Measurements from ENCODE around the gene DOP1A. TPM values are rescaled to one million over a fixed set of nuclear protein-coding genes. Genes with fewer than 3 reads are reported as not detected.

The DOP1A gene
- total and polyA plus RNA-seq, 2 of the 13 experiments (the other 11 are each of a cell fraction or from before 2014, with no cell fraction given), result 5.2 to 16.7 TPM

DNA sequence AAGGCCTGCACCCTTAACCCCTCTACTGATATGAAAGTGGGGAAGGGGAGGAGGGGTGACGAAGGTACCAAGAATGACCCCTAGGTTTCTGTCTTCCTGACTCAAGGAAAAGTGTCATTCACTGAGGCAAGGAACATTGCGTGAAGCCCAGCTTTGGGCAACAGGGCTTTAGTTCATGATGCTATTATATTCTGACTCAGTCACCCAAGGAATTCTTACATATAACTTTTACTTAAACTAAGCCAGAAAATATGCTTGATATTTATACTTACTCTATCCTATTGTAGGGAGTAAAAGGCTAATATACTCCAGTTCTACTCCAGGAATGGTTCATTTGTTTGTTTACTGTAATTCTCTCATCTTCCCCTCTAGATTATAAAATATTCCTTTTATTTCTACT, 60.5 kb downstream of the DOP1A start:
- intact Hi-C loops (cut with micrococcal nuclease; ENCODE audit: unreplicated experiment) (no loop called here), in situ Hi-C loops (cut with HindIII; ENCODE audit: extremely low pct_ligation_motif_present, low pct_unique_long_range_greater_than_20kb) (no loop called here)
- no peaks in the 10 kb centered on the region for H3K4me1 ChIP-seq (ENCODE audit: insufficient read depth, low read length)
- no peak overlapping the region for H3K27ac ChIP-seq (ENCODE audit: extremely low read length, insufficient read depth, low read length)
- no peak overlapping the region for H3K4me2 ChIP-seq (ENCODE audit: low read depth, low read length)
- H4K20me1 ChIP-seq (ENCODE audit: insufficient read depth, low read length), result no peaks in the 10 kb centered on the region
- H3K9ac ChIP-seq (ENCODE audit: insufficient read depth, low read depth, low read length), result no peak overlapping the region
- ATAC-seq, result no peak
- no peak overlapping the region for H3K4me3 ChIP-seq (replicated peaks in 1 of 3; ENCODE audit: insufficient read depth in 1 of 3, low read depth in 2 of 3, low read length in 3 of 3)
- no peaks in the 10 kb centered on the region for H3K9me3 ChIP-seq (ENCODE audit: low read length)
- CTCF ChIA-PET (ENCODE audit: low intra/inter-chr PET ratio, low total read pairs), result no interaction called here
- no TSS peak for BruUV-seq (replicated peaks)
- H3K27me3 ChIP-seq (ENCODE audit: control insufficient read depth in 1 of 2, insufficient read depth in 2 of 2, low read length in 2 of 2), result no peaks in the 10 kb centered on the region
- peaks cover 6 to 25% of the 10 kb centered on the region in 2 experiments for H3K36me3 ChIP-seq (replicated peaks in 1 of 2; ENCODE audit: control insufficient read depth in 1 of 2, insufficient read depth in 2 of 2, low read length in 2 of 2)
- no peak for DNase-seq (ENCODE audit: low spot score)
- POLR2A ChIA-PET, result no interaction called here
- 100% methylated on average over 2 of the region's 2 CpGs for WGBS (ENCODE audit: low lambda C conversion rate)
- no peak overlapping the region for H2AFZ ChIP-seq (ENCODE audit: low read length)
- H3K79me2 ChIP-seq (ENCODE audit: insufficient read depth, low read length), result no peaks in the 10 kb centered on the region
- FAIRE-seq, result no peak
- TF ChIP-seq IRX3 (CRISPR knock-in tag; IDR thresholded peaks at IDR 0.05; ENCODE audit: borderline replicate concordance, low read depth) (no peak), SMARCE1 (IDR thresholded peaks at IDR 0.05; ENCODE audit: borderline replicate concordance) (no peak), ZBTB7B (CRISPR knock-in tag; IDR thresholded peaks at IDR 0.05) (no peak), RNF2 (conservative IDR thresholded peaks at IDR 0.05; ENCODE audit: low read depth) (no peak), MAF1 (CRISPR knock-in tag; IDR thresholded peaks at IDR 0.05; ENCODE audit: borderline replicate concordance) (no peak), SMAD1 (CRISPR knock-in tag; IDR thresholded peaks at IDR 0.05; ENCODE audit: borderline replicate concordance, low read depth) (no peak), ZNF674 (CRISPR knock-in tag; IDR thresholded peaks at IDR 0.05; ENCODE audit: low read depth) (no peak), THAP9 (CRISPR knock-in tag; IDR thresholded peaks at IDR 0.05; ENCODE audit: borderline replicate concordance) (no peak), ZNF343 (CRISPR knock-in tag; IDR thresholded peaks at IDR 0.05) (no peak)
- TF ChIP-seq, protein P1, sequence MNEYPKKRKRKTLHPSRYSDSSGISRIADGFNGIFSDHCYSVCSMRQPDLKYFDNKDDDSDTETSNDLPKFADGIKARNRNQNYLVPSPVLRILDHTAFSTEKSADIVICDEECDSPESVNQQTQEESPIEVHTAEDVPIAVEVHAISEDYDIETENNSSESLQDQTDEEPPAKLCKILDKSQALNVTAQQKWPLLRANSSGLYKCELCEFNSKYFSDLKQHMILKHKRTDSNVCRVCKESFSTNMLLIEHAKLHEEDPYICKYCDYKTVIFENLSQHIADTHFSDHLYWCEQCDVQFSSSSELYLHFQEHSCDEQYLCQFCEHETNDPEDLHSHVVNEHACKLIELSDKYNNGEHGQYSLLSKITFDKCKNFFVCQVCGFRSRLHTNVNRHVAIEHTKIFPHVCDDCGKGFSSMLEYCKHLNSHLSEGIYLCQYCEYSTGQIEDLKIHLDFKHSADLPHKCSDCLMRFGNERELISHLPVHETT (CRISPR knock-in tag; conservative IDR thresholded peaks at IDR 0.05), result no peak
- TF ChIP-seq, protein P2, sequence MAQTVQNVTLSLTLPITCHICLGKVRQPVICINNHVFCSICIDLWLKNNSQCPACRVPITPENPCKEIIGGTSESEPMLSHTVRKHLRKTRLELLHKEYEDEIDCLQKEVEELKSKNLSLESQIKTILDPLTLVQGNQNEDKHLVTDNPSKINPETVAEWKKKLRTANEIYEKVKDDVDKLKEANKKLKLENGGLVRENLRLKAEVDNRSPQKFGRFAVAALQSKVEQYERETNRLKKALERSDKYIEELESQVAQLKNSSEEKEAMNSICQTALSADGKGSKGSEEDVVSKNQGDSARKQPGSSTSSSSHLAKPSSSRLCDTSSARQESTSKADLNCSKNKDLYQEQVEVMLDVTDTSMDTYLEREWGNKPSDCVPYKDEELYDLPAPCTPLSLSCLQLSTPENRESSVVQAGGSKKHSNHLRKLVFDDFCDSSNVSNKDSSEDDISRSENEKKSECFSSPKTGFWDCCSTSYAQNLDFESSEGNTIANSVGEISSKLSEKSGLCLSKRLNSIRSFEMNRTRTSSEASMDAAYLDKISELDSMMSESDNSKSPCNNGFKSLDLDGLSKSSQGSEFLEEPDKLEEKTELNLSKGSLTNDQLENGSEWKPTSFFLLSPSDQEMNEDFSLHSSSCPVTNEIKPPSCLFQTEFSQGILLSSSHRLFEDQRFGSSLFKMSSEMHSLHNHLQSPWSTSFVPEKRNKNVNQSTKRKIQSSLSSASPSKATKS (CRISPR knock-in tag; IDR thresholded peaks at IDR 0.05), result no peak
- TF ChIP-seq, protein P3, sequence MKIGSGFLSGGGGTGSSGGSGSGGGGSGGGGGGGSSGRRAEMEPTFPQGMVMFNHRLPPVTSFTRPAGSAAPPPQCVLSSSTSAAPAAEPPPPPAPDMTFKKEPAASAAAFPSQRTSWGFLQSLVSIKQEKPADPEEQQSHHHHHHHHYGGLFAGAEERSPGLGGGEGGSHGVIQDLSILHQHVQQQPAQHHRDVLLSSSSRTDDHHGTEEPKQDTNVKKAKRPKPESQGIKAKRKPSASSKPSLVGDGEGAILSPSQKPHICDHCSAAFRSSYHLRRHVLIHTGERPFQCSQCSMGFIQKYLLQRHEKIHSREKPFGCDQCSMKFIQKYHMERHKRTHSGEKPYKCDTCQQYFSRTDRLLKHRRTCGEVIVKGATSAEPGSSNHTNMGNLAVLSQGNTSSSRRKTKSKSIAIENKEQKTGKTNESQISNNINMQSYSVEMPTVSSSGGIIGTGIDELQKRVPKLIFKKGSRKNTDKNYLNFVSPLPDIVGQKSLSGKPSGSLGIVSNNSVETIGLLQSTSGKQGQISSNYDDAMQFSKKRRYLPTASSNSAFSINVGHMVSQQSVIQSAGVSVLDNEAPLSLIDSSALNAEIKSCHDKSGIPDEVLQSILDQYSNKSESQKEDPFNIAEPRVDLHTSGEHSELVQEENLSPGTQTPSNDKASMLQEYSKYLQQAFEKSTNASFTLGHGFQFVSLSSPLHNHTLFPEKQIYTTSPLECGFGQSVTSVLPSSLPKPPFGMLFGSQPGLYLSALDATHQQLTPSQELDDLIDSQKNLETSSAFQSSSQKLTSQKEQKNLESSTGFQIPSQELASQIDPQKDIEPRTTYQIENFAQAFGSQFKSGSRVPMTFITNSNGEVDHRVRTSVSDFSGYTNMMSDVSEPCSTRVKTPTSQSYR (CRISPR knock-in tag; IDR thresholded peaks at IDR 0.05; ENCODE audit: borderline replicate concordance), result no peak
- TF ChIP-seq, protein P4, sequence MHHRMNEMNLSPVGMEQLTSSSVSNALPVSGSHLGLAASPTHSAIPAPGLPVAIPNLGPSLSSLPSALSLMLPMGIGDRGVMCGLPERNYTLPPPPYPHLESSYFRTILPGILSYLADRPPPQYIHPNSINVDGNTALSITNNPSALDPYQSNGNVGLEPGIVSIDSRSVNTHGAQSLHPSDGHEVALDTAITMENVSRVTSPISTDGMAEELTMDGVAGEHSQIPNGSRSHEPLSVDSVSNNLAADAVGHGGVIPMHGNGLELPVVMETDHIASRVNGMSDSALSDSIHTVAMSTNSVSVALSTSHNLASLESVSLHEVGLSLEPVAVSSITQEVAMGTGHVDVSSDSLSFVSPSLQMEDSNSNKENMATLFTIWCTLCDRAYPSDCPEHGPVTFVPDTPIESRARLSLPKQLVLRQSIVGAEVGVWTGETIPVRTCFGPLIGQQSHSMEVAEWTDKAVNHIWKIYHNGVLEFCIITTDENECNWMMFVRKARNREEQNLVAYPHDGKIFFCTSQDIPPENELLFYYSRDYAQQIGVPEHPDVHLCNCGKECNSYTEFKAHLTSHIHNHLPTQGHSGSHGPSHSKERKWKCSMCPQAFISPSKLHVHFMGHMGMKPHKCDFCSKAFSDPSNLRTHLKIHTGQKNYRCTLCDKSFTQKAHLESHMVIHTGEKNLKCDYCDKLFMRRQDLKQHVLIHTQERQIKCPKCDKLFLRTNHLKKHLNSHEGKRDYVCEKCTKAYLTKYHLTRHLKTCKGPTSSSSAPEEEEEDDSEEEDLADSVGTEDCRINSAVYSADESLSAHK (CRISPR knock-in tag; IDR thresholded peaks at IDR 0.05; ENCODE audit: borderline replicate concordance), result no peak
